Stimulated activated CD4-positive, alpha-beta T cell treated with anti-CD3 and anti-CD28 coated beads, TNF-alpha, amount 100 ng/mL, for 48 hours (primary cell): ENCODE results near the gene KPTN.
"Not testable (repeated sequence)": the region's sequence is repeated elsewhere in the genome, so short reads cannot be mapped to it uniquely, and the experiment has no call there.

Experiments used
- DNase-seq, 3 donors: peaks; one replicate each; pipeline ENCODE4 v3.0.0-alpha.2; 2020; ENCODE audit warnings: low read depth in 3 of 3

KPTN gene

DNA sequence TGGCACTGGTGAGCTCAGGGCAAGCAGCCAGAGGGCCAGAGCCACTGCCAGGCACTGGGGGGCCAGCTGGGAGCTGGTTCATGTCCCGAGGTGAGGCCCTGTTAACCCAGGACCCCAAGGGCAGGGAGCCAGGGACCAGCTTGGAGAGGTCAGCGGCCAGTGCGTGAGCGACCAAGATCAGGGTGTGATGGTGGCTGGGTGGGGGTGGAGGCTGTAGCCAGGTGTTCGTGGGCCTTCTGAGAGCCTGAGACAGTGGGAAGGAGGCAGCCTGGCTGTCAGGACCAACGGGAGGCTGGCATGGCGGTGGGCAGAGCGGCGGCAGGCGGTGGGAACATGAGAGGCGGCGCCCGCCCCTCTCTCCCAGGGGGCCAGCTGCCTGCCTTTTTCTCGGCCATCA, 8.1 kb upstream of the KPTN start:
- DNase-seq = no peak

DNA sequence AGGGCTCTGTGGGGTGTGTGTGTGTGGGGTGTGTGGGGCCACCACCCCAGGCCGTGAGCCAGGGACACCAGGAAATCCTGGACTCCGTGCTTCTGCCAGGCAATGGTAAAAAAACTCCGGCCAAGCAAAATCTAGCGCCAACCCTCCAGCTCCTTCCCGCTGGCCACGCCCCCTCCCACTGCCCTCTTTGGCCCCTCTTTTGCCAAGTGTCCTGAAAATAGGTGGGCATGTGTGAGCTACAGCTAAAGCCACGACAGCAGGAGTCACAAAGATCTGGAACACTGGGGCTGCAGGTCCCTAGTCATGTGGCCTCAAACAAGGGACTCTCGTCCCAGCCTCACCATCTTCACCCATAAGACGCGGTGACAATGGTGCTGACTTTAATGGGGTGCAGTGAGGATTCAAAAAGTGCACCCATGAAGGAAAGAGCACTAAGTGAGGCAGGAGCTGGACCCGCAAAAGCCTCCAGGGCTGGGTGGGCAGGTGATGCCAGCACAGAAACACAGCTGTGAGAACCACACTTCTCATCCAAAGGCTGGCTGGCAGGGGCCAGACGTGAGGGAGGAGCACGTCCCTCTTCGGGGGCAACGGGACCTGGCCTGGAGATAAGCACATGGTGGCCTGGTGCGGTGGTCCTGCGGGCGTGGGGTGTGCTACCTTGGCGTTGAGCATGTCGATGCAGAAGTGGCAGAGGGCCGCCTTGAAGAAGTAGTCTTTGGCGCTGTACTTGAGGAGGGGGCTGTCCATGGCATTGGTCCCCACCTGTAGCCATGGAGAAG, 7.5 kb upstream of the KPTN start:
- no peak for DNase-seq

DNA sequence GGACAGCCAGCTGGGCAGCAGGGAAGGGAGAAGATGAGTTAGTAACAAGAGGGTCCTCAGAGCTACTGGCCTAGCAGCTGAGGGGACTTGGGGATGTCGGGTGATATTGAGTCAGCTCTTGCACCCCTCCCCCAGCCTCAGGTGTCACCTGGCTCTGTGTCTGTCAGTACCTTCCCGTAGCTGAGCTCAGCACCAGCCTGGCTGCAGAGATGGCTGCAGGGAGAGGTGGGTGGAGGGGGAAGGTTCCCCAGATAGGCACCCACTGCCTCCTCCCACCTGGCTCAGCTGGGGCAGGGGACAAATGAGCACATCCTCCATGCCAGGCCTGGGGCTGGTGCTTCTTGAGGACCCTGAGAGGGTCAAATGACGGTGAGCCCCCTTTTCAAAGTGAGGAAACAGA, 6.8 kb upstream of the KPTN start:
- no peak for DNase-seq

DNA sequence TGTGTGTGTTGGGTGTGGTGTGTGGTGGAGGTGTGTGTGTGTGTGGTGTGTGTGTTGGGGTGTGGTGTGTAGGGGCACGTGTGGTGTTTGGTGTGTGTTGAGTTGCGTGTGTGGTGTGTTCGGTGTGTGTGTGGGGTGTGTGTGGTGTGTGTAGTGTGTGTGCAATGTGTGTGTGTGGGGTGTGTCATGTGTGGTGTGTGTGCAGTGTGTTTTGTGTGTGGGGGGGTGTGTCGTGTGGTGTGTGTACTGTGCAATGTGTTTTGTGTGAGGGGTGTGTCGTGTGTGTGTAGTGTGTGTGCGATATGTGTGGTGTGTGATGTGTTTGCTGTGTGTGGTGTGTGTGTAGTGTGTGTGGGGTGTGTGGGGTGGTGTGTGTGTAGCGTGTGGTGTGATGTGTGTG, 6.0 kb upstream of the KPTN start:
- DNase-seq = no peak

DNA sequence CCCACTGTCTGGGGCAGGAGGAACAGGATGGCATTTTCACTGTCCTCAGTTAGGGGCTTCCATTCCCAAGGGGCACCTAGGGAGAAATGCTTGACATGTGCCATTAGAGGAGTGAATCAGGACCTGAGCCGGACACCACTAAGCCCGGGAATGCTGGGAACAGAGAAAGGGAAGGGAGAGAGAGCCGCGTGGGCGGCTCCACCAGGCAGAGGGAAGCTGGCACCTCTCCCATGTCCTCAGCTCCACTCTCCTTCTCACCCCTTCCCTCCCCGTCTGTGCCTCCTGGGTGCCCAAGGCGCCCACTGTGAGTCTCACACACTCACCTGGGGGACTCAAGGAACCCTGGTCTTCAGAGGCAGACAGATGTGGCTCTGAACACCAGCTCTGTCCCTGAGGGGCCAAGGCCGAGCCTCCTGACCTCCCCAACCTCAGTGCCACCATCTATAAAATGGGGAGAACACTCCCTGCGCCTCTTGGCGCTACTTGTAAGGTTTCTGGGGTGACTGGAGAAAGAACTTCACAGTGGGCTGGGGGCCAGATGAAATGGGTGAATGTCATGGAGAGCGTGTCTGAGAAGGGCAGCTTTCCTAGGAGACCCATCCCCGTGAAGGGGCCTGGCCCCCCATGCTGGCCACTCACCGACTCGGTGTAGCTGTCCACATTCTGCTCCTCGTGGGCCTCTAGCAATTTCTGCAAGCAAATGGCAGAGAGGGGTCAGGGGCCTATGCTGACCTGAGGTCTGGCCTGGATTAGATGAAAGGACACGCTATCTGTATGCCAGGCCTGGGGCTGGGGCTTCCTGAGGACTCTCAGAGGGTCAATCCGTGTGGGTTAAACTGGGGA, 5.3 kb upstream of the KPTN start:
- DNase-seq = no peak

DNA sequence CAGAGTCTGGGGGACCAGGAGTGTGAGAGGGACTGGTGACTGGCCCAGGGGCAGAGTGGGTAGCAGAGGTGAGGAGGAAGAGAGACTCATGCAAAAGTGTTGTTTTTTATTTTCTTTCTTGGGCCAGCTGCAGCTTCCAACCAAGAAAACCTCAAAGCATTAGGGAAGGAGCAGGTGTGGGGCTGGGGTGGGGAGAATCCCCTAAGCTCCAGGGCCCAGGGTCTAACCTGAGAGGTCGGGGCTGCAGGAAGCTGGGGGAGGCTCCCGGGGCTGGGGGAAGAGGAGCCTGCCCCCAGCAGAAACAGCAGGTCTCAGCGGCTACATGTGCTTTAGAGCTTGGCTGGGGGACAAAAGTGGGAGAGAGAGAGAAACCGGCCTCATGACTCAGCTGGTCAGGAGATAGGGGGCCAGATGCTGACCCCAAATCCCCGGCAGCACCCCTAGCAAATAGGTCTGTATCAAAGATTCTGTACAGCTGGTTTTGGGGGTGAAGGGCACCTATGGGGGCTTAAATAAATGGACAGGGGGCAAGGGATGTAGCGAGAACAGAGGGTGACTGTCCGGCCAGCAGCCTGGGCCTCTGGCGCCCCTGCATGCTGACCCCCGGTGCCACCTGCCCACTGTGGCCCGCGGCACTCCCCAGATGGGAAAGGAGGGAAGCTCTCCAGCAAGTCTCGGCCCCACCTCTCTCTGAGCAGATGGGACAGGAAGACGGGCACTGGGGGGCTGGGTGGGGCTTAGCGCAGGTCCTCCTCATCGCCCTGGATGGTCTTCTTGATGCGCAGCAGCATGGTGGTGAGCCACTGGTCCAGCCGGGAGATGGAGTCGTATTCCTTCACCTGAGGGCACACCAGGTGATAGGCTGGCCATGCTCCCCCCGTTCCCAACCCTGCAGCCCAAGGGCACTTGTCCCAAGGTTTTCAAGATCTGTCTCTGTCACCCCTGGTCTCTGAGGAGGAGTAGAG, 3.8 kb upstream of the KPTN start:
- no peak for DNase-seq

DNA sequence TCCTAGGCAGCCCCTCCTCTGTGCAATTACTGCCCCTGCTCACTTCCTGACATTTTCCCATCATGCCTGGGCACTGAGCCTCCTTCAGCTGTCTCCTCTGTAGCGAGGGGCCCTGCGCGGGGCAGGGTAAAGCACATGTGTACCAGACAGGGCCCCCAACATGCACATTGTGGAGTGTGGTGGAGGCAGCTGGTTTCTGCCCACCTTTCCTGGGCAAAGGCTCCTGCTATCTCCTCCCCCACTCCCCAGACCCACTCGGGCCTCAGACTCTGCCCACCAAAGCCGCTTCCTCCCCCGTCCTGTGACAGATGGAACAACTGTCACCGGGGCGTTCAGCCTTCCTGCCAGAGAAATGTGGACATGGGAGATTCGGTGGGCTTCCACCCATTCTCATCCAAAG, 2.9 kb upstream of the KPTN start:
- no peak for DNase-seq

DNA sequence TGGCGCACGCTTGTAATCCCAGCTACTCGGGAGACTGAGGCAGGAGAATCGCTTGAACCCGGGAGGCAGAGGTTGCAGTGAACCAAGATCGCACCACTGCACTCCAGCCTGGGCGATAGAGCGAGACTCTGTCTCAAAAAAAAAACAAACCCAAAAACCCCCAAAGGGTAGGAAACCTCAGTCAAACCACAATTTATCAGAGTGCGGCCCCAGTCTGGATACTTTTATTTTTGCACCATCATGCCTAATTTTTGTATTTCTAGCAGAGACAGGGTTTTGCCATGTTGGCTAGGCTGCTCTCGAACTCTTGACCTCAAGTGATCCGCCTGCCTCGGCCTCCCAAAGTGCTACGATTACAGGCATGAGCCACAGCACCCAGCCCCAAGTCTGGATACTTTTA, 2.2 kb upstream of the KPTN start:
- DNase-seq = not testable (repeated sequence)

DNA sequence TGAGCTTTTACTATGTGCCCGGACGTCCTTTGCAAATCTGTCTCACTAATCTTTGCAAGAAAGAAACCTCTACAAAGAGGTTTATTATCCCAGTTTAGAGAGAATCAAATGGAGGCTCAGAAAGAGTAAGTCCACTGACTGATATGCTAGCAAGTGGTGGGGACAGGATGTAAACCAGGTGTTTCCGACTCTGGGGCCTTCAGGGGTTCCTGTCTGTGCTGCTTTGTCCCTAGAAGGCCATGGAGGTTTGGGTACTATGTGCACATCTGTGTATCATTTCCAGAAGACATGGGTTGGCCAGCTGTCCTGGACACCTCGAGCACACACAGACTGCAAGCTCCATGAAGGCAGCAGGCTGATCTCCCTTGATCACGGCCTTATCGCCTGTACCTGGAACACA, 1.2 kb upstream of the KPTN start:
- DNase-seq = no peak

DNA sequence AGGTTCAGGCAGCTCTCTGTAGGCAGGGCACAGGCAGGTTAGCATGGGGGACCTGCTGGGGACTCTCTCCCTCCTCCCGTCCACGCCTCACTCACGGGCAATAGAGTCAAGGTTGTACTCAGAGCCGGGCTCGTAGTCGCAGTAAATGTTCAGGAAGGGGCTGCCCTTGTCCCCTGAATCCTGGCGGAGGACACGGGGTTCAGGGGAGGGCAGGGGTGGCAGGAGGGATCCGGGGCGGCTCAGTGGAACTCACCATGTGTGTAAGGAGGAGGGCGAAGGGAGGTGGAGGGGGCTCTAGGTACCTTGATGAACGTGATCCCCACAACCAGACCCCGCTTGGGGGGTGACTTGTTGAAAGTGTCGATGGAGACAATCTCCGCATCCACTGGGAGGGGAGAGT, 819 bp downstream of the KPTN start:
- no peak for DNase-seq

DNA sequence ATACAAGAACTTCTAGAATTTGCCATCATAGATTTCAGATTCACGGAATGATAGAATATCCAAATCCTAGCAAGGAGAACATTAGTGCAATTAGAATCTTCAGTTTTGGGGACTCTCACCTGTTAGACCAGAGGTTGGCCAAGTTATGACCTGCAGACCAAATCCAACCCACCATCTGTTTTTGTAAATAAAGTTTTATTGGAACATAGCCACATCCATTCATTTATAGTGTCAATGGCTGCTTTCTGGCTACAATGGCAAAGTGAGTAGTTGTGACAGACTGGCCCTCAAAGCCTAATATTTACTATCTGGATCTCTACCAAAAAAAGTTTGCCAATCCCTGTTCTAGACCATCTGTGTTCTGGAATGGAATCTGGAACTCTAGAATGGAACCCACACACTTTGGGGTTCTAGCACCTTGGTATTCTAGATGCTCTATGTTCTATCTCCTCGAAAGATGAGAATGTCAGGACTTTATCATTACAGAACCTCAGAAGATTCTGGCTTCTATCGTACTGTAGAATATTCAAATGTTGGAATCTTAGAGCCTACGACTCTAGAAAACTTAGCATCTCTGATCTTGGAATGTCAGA, 2.5 kb downstream of the KPTN start:
- DNase-seq = no peak

DNA sequence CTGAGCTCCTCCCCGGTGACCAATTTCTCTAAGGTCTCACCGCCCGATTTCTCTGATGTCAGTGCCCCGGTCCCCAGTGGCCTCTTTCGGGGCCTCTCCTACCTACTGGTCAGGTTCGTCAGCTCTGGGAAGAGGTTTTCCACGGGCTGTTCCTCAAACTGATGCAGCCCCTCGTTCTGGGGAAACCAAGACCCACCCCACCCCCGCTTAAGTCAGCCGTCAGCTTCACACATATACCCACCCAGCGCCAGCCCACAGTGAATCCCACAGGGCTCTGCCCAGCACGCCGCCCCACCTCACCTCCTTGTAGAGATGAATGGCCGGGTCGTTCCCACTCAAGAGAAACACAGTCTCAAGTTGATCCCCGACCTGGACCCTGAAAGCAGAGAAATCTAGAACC, 3.4 kb downstream of the KPTN start:
- no peak for DNase-seq

DNA sequence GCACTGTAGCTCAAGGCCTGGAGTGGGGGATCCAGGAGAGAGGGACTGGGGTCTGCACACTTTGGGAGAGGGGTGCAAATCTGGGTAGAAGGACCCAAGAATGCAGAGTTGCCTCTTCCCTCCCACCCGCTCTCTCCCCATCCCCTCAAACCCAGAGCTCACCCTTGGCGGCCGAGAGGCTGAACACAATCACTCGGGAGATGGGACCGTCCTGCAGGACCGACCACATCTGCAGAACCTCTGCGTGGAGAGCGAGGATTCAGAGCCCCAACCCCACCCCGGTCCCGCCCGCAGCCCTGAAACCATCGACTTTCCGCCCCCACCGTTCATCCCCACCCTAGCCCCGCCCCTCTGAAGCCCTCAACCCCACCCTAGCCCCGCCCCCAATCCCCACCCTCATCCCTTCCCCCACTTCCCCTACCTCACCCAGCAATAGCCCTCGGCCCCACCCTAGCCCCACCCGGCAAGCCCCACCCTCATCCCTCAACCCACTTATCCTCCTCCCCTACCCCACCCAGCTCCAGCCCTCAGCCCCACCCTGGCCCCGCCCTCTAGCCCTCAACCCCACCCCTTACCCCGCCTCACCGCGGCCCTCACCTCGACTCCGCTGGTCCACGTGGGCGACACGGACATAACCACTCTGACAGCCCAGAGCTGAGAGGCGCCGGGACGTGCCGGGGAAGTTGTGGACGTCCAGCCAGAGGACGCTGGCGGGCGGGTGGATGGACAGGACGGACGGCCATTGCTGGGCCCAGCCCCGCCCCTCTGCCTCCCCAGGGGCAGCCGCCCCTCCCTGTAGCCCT, 4.1 kb downstream of the KPTN start:
- no peak for DNase-seq

DNA sequence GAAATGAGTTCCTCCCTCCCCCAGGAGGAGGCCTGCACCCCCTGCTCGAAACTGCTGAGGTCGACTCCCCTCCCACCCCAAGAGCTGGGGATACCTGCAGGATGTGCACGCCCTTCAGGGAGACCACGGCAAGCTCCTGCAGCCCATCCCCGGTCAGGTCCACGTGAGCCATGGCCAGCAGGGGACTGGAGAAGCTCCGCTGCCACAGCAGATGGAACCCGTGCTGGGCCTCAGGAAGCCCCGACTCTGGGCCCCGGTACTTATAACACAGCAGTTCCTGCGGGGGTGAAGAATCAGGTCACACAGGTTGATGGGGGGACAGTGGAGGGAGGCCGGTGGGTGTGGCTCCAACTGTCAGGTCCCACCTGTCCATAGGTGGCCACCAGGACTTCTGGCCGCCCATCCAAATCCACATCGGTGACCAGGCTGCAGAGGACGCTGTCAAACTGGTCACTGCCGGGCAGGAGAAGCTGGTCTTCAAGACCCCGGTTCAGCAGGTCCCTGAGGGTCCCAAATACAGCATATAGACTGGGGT, 7.5 kb downstream of the KPTN start:
- no peak for DNase-seq

DNA sequence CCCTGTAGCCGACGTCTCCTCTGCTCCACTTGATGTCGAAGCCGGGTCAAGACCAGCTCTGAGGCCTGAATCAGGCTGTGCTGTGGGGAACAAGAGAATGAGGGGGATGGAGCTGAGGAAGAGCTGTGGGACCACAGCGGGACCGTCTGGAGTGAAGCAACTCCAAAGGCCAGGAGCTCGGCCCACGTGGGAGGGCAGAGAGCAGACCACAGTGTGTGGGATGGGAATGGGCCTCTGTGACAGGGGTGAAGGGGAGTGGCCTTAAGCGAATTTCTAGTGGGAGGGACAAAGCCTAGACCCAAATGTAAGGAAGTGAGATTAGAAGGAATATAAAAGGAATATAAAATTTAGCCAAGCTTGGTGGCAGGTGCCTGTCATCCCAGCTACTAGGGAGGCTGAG, 8.6 kb downstream of the KPTN start:
- DNase-seq = no peak

DNA sequence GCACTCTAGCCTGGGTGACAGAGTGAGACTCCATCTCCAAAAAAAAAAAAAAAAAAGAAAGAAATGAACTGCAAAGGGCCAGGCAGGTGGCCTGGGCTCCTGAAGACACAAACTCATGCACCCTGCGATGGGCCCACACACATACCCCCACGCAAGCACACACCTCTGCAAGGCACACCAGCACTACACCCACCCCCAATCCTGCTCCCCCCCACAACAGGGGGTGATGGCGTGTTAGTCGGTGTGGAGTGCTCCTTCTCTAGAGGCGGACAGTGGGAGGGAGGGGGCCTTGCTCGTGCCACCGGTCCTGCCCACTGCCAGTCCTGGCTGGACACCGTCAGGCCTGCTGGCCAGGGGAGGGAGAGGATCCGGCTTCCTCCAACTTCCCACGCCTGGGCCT, 10.7 kb downstream of the KPTN start:
- no peak for DNase-seq

DNA sequence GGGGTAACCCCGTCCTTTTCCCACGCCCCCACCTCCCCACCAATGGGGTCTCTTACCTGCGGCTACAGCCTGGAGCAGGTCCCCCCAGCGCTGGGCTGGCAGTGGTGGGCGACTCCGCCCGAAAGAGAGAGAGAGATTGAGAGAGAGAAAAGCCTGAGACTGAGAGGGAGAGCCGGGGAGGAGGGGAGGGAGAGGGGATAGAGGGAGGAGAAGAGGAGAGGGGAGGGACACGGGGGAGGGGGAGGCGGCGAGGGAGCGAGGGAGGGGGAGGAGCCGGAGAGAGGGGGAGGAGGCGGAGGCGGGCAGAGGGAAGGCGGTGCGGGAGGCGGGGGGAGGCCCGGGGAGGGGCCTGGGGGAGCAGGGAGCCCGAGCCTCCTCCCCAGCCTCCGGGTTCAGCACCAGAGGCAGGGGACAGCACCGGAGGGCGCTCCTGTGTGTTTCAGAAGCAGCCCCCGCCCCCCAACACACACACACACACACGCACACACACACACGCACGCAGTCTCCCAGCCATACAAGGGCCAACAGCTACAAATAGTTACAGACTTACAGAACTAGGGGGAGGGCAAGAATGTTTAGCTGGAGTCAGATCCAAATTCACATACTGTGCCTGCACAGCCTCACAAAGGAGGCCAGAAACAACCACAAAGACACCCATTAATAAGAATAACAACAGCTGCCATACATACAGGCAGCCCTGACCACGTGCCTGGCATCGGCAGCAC, 12.1 kb downstream of the KPTN start, which contains the start of gene SLC8A2:
SLC8A2 (minus strand) TSS at position 161 of the 725 bp plus-strand sequence. CDS start 5,490 bp downstream, outside the sequence.
- peak; percentile 16 to 33 (median 19) for DNase-seq

DNA sequence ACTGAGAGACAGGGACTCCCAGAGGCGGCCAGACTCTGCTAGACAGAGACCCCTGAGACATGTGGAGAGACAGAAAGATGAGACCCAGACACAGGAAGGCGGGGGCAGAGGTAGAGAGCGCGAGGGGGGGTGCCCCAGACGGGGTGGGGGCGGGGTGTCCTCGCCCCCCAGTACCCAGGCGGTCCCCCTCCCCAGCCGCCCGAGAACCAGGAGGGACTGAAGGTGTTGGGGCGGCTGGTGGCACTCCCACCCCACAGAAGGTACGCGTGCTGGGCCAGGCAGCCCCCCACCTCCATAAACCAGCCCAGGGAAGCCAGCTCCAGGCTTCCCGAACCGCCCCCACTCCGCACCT, 12.7 kb downstream of the KPTN start:
- DNase-seq = no peak

DNA sequence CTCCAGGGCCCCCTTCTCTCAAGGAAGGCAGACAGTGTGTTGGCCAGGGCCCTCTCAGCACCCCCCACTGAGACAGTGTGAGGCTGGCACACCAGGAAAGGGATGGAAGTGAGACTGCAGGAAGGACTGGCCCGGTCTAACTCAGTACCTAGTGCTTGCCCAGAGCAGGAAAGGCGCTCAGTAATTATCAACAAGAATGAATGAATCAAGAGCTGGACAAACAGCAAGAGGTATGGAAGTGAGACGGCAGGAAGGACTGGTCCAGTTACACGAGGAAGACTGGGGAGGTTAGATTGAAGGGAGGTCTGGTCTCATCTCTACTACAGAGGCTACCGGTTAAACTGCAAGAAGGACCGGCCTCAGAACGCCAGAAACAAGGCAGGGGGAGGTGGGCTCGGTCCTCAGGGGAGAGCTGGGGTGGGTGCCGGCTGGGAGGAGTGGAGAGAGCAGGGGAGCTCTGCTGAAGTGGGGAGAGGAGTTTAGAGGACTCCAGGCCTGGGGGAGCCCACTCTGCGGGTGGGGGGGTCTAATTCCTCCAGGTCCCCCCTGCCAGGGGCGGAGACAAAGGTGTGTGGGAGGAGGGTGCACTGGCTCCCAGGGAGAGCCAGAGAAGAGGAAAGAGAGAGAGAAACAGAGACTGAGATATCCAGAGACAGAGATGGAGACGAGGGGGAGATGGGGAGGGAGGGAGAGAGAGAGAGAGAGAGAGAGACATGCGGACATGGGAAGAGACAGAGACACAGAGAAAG, 13.4 kb downstream of the KPTN start:
- no peak for DNase-seq
